ENCODE data around the gene UPK3B.
"Not testable (repeated sequence)": the region's sequence is repeated elsewhere in the genome, so short reads cannot be mapped to it uniquely, and the experiment has no call there.

Gene UPK3B

GRCh38 chr7:76492139-76492538, 18.2 kb upstream of the UPK3B start:
- DNase-seq (ENCODE audit: low read depth): not testable (repeated sequence)

- DNase-seq (ENCODE audit: low read depth): not testable (repeated sequence)
Observed at GRCh38 chr7:76495717-76496116, 14.6 kb upstream of the UPK3B start.

GRCh38 chr7:76497918-76498582, 12.3 kb upstream of the UPK3B start:
- not testable (repeated sequence) for DNase-seq (ENCODE audit: low read depth)

- DNase-seq (ENCODE audit: low read depth): not testable (repeated sequence)
Observed at GRCh38 chr7:76498583-76499200, 11.7 kb upstream of the UPK3B start.

GRCh38 chr7:76499201-76499923, 11.0 kb upstream of the UPK3B start:
- DNase-seq (ENCODE audit: low read depth): not testable (repeated sequence)

GRCh38 chr7:76499924-76500241, 10.5 kb upstream of the UPK3B start:
- DNase-seq (ENCODE audit: low read depth): not testable (repeated sequence)

- not testable (repeated sequence) for DNase-seq (ENCODE audit: low read depth)
Observed at GRCh38 chr7:76502224-76502623, 8.1 kb upstream of the UPK3B start.

GRCh38 chr7:76502836-76503235, 7.5 kb upstream of the UPK3B start:
- DNase-seq (ENCODE audit: low read depth): not testable (repeated sequence)

- DNase-seq (ENCODE audit: low read depth): not testable (repeated sequence)
Observed at GRCh38 chr7:76503244-76503643, 7.1 kb upstream of the UPK3B start.

GRCh38 chr7:76504351-76505167, 5.8 kb upstream of the UPK3B start:
- not testable (repeated sequence) for DNase-seq (ENCODE audit: low read depth)

- DNase-seq (ENCODE audit: low read depth): no peak
Observed at GRCh38 chr7:76505168-76506080, 4.9 kb upstream of the UPK3B start.

- DNase-seq (ENCODE audit: low read depth): no peak
Observed at GRCh38 chr7:76506081-76506440, 4.3 kb upstream of the UPK3B start.

GRCh38 chr7:76506643-76507042, 3.7 kb upstream of the UPK3B start:
- not testable (repeated sequence) for DNase-seq (ENCODE audit: low read depth)

GRCh38 chr7:76507723-76508406, 2.5 kb upstream of the UPK3B start:
- no peak for DNase-seq (ENCODE audit: low read depth)

GRCh38 chr7:76511200-76511910, 1.0 kb downstream of the UPK3B start:
- DNase-seq (ENCODE audit: low read depth): not testable (repeated sequence)

- not testable (repeated sequence) for DNase-seq (ENCODE audit: low read depth)
Observed at GRCh38 chr7:76511911-76512885, 1.8 kb downstream of the UPK3B start.

- DNase-seq (ENCODE audit: low read depth): no peak
Observed at GRCh38 chr7:76512941-76513816, 2.8 kb downstream of the UPK3B start.

Measured in stimulated activated CD8-positive, alpha-beta memory T cell treated with anti-CD3 and anti-CD28 coated beads, Interleukin-7, amount 100 ng/mL, for 24 hours (primary cell).